Right atrium auricular region (tissue), 2 donors: ENCODE measurements around the gene NRXN3. TPM values are rescaled to one million over a fixed set of nuclear protein-coding genes. Genes with fewer than 3 reads are reported as not detected.

ENCODE experiments used
- DNase-seq: peaks from one replicate; pipeline ENCODE4 v3.0.0-alpha.2; 2019; ENCODE audit warnings: low spot score
- H3K27ac ChIP-seq, 2 donors: fragments of 200-600 bp; sonication (generic); 1 replicate in 1 of 2; 2 replicates in 1 of 2; pipeline ENCODE4 v1.5.1; 2016 to 2019
- H3K27me3 ChIP-seq, 2 donors: fragments of 200-600 bp; sonication (generic); one replicate each; pipeline versions ENCODE4 v1.5.1 to v1.6.0; 2017 to 2019
- H3K36me3 ChIP-seq: fragments of 200-600 bp; sonication (generic); one replicate; pipeline ENCODE4 v1.5.1; 2016
- H3K4me1 ChIP-seq, 2 donors: fragments of 200-600 bp; sonication (generic); one replicate each; pipeline versions ENCODE4 v1.5.1 to v1.6.0; 2017 to 2019
- H3K4me3 ChIP-seq, 2 donors: fragments of 200-600 bp; sonication (generic); 1 replicate in 1 of 2; 2 replicates in 1 of 2; pipeline ENCODE4 v1.5.1; 2017 to 2019; ENCODE audit warnings: mild to moderate bottlenecking in 1 of 2, moderate library complexity in 1 of 2
- H3K9me3 ChIP-seq, 2 donors: fragments of 200-600 bp; sonication (generic); one replicate each; pipeline ENCODE4 v1.5.1; 2019
- CTCF ChIP-seq, 2 donors: fragments of 200-600 bp; sonication (generic); IDR thresholded peaks; one replicate each; pipeline ENCODE4 v1.5.1; 2019; ENCODE audit warnings: antibody characterized with exemption in 2 of 2
- total RNA-seq, 2 donors: library from RNA; depleted of rRNA; stranded (reverse); fragments of >200 nt; gene quantifications; one replicate each; pipeline ENCODE4 v1.1.0, GENCODE V29; 2016

NRXN3 gene
- total RNA-seq, 2 donors from 2014 or later = 2.0 to 2.3 TPM

DNA sequence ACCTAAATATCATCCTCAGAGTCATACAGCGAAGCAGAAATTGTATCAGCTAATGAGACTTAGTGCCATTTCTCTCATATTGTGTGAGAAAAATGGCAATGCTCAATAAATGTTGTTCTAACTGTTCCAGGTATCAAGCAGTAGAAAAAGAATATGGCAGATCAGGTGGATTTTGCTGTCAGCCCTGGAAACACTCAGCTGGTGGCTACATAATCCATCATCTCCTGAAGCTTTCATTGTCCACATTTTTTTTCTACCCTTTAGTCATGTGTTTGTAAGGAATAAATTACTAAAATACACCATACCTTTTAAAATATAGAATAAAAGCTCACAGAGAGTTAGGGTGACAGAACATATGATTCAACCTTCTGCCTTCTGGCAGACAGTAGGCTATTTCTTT is 1200.8 kb downstream of the NRXN3 start:
- no peaks in the 10 kb centered on the region for H3K27me3 ChIP-seq
- no peak for TF ChIP-seq CTCF (IDR thresholded peaks at IDR 0.05)
- no peaks in the 10 kb centered on the region for H3K36me3 ChIP-seq
- H3K4me1 ChIP-seq = no peaks in the 10 kb centered on the region
- no peaks in the 10 kb centered on the region for H3K9me3 ChIP-seq
- no peak overlapping the region for H3K4me3 ChIP-seq
- DNase-seq = no peak
- no peak overlapping the region for H3K27ac ChIP-seq

DNA sequence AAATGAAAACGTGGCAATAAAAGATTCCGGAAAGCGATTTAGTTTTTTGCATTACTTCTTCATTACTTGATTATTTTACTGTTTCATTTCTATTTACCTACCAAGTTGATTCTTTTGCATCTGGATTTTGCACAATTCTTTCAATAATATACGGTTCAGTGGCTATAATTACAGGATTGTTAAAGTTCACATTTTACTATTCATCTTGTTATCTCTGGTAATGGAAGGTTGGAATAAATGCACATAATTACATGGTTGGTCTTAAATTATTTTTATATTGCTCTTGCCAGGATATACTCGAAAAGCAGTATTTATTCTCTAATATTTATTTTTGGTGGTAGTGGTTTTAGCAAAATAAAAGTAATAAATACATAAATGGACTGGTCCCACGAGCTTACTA is 1203.3 kb downstream of the NRXN3 start:
- no peak for DNase-seq
- H3K27ac ChIP-seq = no peak overlapping the region
- H3K27me3 ChIP-seq = no peaks in the 10 kb centered on the region
- no peaks in the 10 kb centered on the region for H3K9me3 ChIP-seq
- H3K4me3 ChIP-seq = no peak overlapping the region
- no peak for TF ChIP-seq CTCF (IDR thresholded peaks at IDR 0.05)
- H3K36me3 ChIP-seq = no peaks in the 10 kb centered on the region
- no peaks in the 10 kb centered on the region for H3K4me1 ChIP-seq

- Histone ChIP-seq H3K27me3 (no peaks in the 10 kb centered on the region), H3K36me3 (no peaks in the 10 kb centered on the region), H3K9me3 (no peaks in the 10 kb centered on the region), H3K4me1 (no peaks in the 10 kb centered on the region), H3K27ac (no peak overlapping the region), H3K4me3 (no peak overlapping the region)
- no peak for DNase-seq
- no peak for TF ChIP-seq CTCF (IDR thresholded peaks at IDR 0.05)
These were observed 1205.2 kb downstream of the NRXN3 start for GRCh38 chr14:79375356-79375755.

- DNase-seq = no peak
- Histone ChIP-seq H3K36me3 (no peaks in the 10 kb centered on the region), H3K27me3 (no peaks in the 10 kb centered on the region), H3K27ac (no peak overlapping the region), H3K4me1 (no peaks in the 10 kb centered on the region), H3K4me3 (no peak overlapping the region), H3K9me3 (no peaks in the 10 kb centered on the region)
- TF ChIP-seq CTCF (IDR thresholded peaks at IDR 0.05) = no peak
These were observed 1206.4 kb downstream of the NRXN3 start for GRCh38 chr14:79376557-79376956.

- H3K36me3 ChIP-seq = no peaks in the 10 kb centered on the region
- no peaks in the 10 kb centered on the region for H3K4me1 ChIP-seq
- DNase-seq = no peak
- H3K27ac ChIP-seq = no peak overlapping the region
- no peaks in the 10 kb centered on the region for H3K9me3 ChIP-seq
- H3K4me3 ChIP-seq = no peak overlapping the region
- no peaks in the 10 kb centered on the region for H3K27me3 ChIP-seq
- TF ChIP-seq CTCF (IDR thresholded peaks at IDR 0.05) = no peak
These were observed 1207.8 kb downstream of the NRXN3 start for GRCh38 chr14:79378020-79378419.

DNA sequence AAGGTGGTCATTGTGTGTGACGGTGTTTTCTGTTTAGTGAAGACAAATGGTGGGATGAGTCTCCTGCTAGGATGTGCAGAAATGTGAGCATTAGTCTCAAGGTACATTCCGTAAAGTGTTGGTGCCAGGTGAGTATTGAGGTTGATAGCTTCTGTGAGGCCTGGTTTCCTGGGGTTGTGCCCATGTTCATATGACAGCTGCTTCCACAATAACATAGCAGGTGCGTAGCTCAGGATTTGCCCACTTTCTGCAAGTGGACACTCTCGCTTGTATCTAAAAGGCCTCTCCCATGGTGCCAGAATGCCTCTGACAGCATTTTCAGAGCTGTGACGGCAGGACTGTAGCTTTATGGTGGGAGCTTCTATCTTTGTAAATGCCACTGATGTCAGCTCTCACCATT is 1209.1 kb downstream of the NRXN3 start:
- no peaks in the 10 kb centered on the region for H3K27me3 ChIP-seq
- no peak overlapping the region for H3K4me3 ChIP-seq
- TF ChIP-seq CTCF (IDR thresholded peaks at IDR 0.05) = no peak
- no peaks in the 10 kb centered on the region for H3K36me3 ChIP-seq
- no peaks in the 10 kb centered on the region for H3K9me3 ChIP-seq
- no peak overlapping the region for H3K27ac ChIP-seq
- DNase-seq = no peak
- no peaks in the 10 kb centered on the region for H3K4me1 ChIP-seq
